Measurements from ENCODE around the gene AKR1B15.

The AKR1B15 gene

GRCh38 chr7:134619627-134620331 is 70.9 kb downstream of the AKR1B15 start:
- DNase-seq: no peak

GRCh38 chr7:134622303-134622995 is 73.5 kb downstream of the AKR1B15 start:
- DNase-seq: no peak

- no peak for DNase-seq
Measured at GRCh38 chr7:134623193-134623592, 74.3 kb downstream of the AKR1B15 start.

DNA sequence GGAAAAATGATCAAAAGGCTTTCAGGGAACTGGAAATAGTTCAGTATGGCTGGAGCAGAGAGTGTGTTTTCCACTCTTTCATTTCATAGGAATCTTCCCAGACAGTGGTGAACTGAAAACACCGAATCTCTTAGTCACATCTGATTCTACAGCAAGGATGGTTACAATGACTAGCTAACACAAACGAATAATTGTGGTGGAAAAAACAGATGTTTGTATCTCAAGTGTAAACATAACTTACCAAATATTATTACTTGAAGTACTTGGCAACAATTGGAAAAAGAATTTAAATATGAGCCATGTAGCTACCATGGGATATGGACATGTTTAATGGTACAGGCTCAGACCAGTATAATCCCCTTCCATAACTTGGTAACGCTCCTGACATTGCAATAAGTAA is 76.6 kb downstream of the AKR1B15 start:
- DNase-seq: no peak

- DNase-seq: no peak
Measured at GRCh38 chr7:134627109-134627774, 78.3 kb downstream of the AKR1B15 start.

DNA sequence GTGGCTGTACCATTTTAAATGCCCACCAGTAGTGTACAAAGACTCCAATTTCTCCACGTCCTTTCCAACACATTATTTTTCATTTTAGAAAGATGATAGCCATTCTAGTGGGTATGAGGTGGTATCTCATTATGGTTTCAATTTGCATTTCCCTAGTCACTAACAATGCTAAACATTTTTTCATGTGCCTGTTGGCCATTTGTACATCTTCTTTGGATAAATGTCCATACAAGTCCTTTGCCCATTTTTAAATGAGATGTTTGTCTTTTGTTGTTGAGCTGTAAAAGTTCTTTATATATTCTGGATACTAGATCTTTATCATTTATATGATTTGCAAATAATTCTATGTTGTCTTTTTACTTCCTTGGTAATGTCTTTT is 78.9 kb downstream of the AKR1B15 start:
- no peak for DNase-seq

DNA sequence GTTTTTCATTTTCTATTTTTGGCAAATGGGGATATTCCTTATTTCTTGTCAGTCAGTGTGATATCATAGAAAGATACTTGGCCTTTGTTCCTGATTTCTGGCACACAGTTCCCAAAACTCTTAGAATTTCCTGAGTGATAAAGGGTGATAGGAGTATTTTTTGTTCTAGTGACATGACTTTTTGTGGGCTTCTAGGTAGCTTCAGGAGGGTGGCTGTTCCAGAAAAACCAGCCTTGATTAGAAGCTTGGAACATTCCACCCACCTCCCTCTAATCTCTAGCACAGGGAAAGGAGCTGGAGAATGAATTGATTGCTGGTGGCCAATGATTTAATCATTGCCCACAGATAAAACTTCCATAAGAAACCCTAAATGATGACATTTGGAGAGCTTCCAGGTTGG is 80.5 kb downstream of the AKR1B15 start:
- no peak for DNase-seq
